ENCODE results near the gene TIMM29.
"Not testable (repeated sequence)": the region's sequence is repeated elsewhere in the genome, so short reads cannot be mapped to it uniquely, and the experiment has no call there.

Gene TIMM29

GRCh38 chr19:10912619-10913018 is 16.0 kb upstream of the TIMM29 start:
- DNase-seq (ENCODE audit: low read depth) = no peak

- no peak for DNase-seq (ENCODE audit: low read depth)
These were observed 14.8 kb upstream of the TIMM29 start for GRCh38 chr19:10913716-10914340.

GRCh38 chr19:10915130-10916091 is 13.2 kb upstream of the TIMM29 start:
- no peak for DNase-seq (ENCODE audit: low read depth)

- no peak for DNase-seq (ENCODE audit: low read depth)
These were observed 12.0 kb upstream of the TIMM29 start for GRCh38 chr19:10916602-10917001.

GRCh38 chr19:10918359-10918758 is 10.3 kb upstream of the TIMM29 start:
- DNase-seq (ENCODE audit: low read depth) = no peak

- DNase-seq (ENCODE audit: low read depth) = no peak
These were observed 9.0 kb upstream of the TIMM29 start for GRCh38 chr19:10919352-10920287.

- no peak for DNase-seq (ENCODE audit: low read depth)
These were observed 8.3 kb upstream of the TIMM29 start for GRCh38 chr19:10920288-10920655.

GRCh38 chr19:10920781-10921180 is 7.8 kb upstream of the TIMM29 start:
- DNase-seq (ENCODE audit: low read depth) = no peak

GRCh38 chr19:10921199-10921909 is 7.3 kb upstream of the TIMM29 start:
- DNase-seq (ENCODE audit: low read depth) = no peak

- no peak for DNase-seq (ENCODE audit: low read depth)
These were observed 6.5 kb upstream of the TIMM29 start for GRCh38 chr19:10921910-10922637.

GRCh38 chr19:10922638-10923014 is 6.0 kb upstream of the TIMM29 start:
- DNase-seq (ENCODE audit: low read depth) = no peak

- DNase-seq (ENCODE audit: low read depth) = no peak
These were observed 5.1 kb upstream of the TIMM29 start for GRCh38 chr19:10923260-10924112.

- no peak for DNase-seq (ENCODE audit: low read depth)
These were observed 4.0 kb upstream of the TIMM29 start for GRCh38 chr19:10924597-10924996.

GRCh38 chr19:10927730-10928562 is 665 bp upstream of the TIMM29 start:
- no peak for DNase-seq (ENCODE audit: low read depth)

- no peak for DNase-seq (ENCODE audit: low read depth)
These were observed 787 bp downstream of the TIMM29 start for GRCh38 chr19:10929402-10929794.

- no peak for DNase-seq (ENCODE audit: low read depth)
These were observed 6.9 kb downstream of the TIMM29 start for GRCh38 chr19:10935371-10936059.

GRCh38 chr19:10936661-10937084 is 8.1 kb downstream of the TIMM29 start:
- DNase-seq (ENCODE audit: low read depth) = peak; percentile 13

- not testable (repeated sequence) for DNase-seq (ENCODE audit: low read depth)
These were observed 13.0 kb downstream of the TIMM29 start for GRCh38 chr19:10941649-10942048.

All from stimulated activated CD4-positive, alpha-beta T cell treated with anti-CD3 and anti-CD28 coated beads, Interleukin-2, amount 100 ng/mL, for 4 hours (primary cell).